Smooth muscle cell (in vitro differentiated cells): ENCODE measurements around the gene UST. TPM values are rescaled to one million over a fixed set of nuclear protein-coding genes. Genes with fewer than 3 reads are reported as not detected.
A peak's percentile ranks its signal among the peaks of the same experiment; 100 is the strongest.

Source experiments
- DNase-seq: peaks from one replicate; lab custom pipeline; 2025; ENCODE audit not compliant: unreplicated experiment; lab: John Stamatoyannopoulos, UW
- H2AFZ ChIP-seq: fragments of 200-600 bp; sonication (generic); 2 replicates; pipeline ENCODE4 v1.6.0; 2016; ENCODE audit warnings: antibody characterized with exemption, low read depth, mild to moderate bottlenecking
- H3F3A ChIP-seq: fragments of 200-600 bp; sonication (generic); 2 replicates; pipeline ENCODE4 v1.6.0; 2017; ENCODE audit warnings: antibody characterized with exemption, low read depth
- H3K27ac ChIP-seq: fragments of 200-600 bp; sonication (generic); 2 replicates; pipeline ENCODE4 v1.5.1; 2016; ENCODE audit warnings: low read depth, mild to moderate bottlenecking
- H3K27me3 ChIP-seq: fragments of 200-600 bp; sonication (generic); 2 replicates; pipeline ENCODE4 v1.6.1; 2016; ENCODE audit warnings: low read depth, mild to moderate bottlenecking
- H3K36me3 ChIP-seq: fragments of 200-600 bp; sonication (generic); 2 replicates; pipeline ENCODE4 v1.5.1; 2016; ENCODE audit warnings: low read depth
- H3K4me1 ChIP-seq: fragments of 200-600 bp; sonication (generic); 2 replicates; pipeline ENCODE4 v1.5.1; 2016; ENCODE audit warnings: low read depth
- H3K4me2 ChIP-seq: fragments of 200-600 bp; sonication (generic); 2 replicates; pipeline ENCODE4 v1.6.0; 2016; ENCODE audit warnings: mild to moderate bottlenecking
- H3K4me3 ChIP-seq: fragments of 200-600 bp; sonication (generic); 2 replicates; pipeline ENCODE4 v1.5.1; 2016; ENCODE audit warnings: mild to moderate bottlenecking
- H3K79me2 ChIP-seq: fragments of 200-600 bp; sonication (generic); 2 replicates; pipeline ENCODE4 v1.6.0; 2016; ENCODE audit warnings: low read depth, mild to moderate bottlenecking
- H3K9ac ChIP-seq: fragments of 200-600 bp; sonication (generic); 2 replicates; pipeline ENCODE4 v1.6.0; 2016; ENCODE audit warnings: low read depth
- H3K9me3 ChIP-seq: fragments of 200-600 bp; sonication (generic); replicated peaks from 2 replicates; pipeline ENCODE4 v1.5.1; 2016; ENCODE audit warnings: low read depth
- H4K20me1 ChIP-seq: fragments of 200-600 bp; sonication (generic); 2 replicates; pipeline ENCODE4 v1.6.0; 2016; ENCODE audit warnings: low read depth
- WGBS: methylation state at CpG from one replicate; pipeline ENCODE4 v1.1.7; 2016; ENCODE audit warnings: low lambda C conversion rate; 5-methylcytosine and 5-hydroxymethylcytosine counted together
- polyA plus RNA-seq: library from polyadenylated mRNA; unstranded; fragments of >200 nt; fragmentation: Nextera tagmentation; extraction: Ambion mirVana; gene quantifications from 2 replicates; pipeline ENCODE4 v1.2.1, GENCODE V29; 2016
- total RNA-seq: library from RNA; depleted of rRNA; stranded (reverse); fragments of >200 nt; gene quantifications from 2 replicates; pipeline ENCODE4 v1.2.3, GENCODE V29; 2014
- TF ChIP-seq, protein P1 (sequence below): fragments of 200-600 bp; sonication (generic); IDR thresholded peaks from 2 replicates; pipeline ENCODE4 v1.5.1; 2017; ENCODE audit warnings: borderline replicate concordance, mild to moderate bottlenecking, antibody characterized with exemption; ENCODE audit not compliant: insufficient read depth, poor library complexity, severe bottlenecking

UST gene, protein sequence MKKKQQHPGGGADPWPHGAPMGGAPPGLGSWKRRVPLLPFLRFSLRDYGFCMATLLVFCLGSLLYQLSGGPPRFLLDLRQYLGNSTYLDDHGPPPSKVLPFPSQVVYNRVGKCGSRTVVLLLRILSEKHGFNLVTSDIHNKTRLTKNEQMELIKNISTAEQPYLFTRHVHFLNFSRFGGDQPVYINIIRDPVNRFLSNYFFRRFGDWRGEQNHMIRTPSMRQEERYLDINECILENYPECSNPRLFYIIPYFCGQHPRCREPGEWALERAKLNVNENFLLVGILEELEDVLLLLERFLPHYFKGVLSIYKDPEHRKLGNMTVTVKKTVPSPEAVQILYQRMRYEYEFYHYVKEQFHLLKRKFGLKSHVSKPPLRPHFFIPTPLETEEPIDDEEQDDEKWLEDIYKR
- total RNA-seq (19.5 and 23.3 TPM in 2 replicates), polyA plus RNA-seq (15.3 and 16.1 TPM in 2 replicates)

DNA sequence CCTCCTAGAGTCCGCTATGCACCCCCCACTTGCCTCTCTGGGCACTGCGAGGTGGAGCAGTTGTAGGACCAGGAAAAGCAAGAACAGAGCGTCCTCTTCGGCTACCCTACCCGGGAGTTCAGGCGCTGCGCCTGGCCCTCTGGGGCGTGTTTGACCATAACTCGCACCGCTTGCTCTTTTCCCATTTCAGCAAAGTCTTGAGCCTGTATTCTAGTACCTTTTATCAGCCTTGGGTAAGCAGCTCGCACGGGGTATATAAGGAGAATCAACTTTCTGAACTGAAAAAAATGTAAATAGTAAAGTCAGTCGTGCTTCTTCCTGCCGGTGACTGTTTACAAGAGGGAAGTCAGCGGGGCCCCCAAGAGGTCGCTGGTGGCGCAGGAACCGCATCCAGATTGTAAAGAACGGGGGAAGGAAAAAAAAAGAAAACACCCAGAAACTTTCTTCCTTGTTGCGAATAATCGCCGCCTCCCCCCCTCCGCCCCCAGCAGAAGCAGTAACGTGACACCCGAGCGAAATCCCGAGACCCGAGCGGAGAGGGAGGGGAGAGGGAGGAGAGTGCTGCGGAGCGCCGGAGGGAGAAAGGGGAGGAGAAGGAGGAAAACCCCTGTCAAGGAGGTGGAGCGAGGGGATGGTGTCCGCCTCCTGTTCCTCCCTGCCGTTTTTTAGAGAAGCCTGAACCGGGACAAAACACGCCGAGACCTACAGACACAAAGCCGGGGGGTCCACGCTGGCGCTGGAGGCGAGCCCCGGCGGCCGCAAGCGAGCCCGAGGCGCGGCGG, at the start of gene UST:
TSS of gene UST (plus strand) at position 668 of the 782 bp plus-strand sequence. CDS start 401 bp downstream, outside the sequence.
- peak within 1 kb of the TSS; percentile 70 for H3K27ac ChIP-seq
- H3K4me3 ChIP-seq: peak within 1 kb of the TSS; percentile 90
- H3K4me1 ChIP-seq: peaks cover 14% of the 10 kb centered on the region
- peak within 1 kb of the TSS; percentile 93 for H2AFZ ChIP-seq
- peak within 1 kb of the TSS; percentile 97 for H3K4me2 ChIP-seq
- peak; percentile 72 for DNase-seq
- peak within 1 kb of the TSS; percentile 73 for H3K9ac ChIP-seq
- no peaks in the 10 kb centered on the region for H3K36me3 ChIP-seq
- H3K79me2 ChIP-seq: peaks cover 38% of the 10 kb centered on the region
- peaks cover 29% of the 10 kb centered on the region for H4K20me1 ChIP-seq
- under 1% methylated on average over 31 of the region's 50 CpGs for WGBS
- H3F3A ChIP-seq: peaks cover 4% of the 10 kb centered on the region
- H3K9me3 ChIP-seq: no peaks in the 10 kb centered on the region
- no peaks in the 10 kb centered on the region for H3K27me3 ChIP-seq
- TF ChIP-seq, protein P1, sequence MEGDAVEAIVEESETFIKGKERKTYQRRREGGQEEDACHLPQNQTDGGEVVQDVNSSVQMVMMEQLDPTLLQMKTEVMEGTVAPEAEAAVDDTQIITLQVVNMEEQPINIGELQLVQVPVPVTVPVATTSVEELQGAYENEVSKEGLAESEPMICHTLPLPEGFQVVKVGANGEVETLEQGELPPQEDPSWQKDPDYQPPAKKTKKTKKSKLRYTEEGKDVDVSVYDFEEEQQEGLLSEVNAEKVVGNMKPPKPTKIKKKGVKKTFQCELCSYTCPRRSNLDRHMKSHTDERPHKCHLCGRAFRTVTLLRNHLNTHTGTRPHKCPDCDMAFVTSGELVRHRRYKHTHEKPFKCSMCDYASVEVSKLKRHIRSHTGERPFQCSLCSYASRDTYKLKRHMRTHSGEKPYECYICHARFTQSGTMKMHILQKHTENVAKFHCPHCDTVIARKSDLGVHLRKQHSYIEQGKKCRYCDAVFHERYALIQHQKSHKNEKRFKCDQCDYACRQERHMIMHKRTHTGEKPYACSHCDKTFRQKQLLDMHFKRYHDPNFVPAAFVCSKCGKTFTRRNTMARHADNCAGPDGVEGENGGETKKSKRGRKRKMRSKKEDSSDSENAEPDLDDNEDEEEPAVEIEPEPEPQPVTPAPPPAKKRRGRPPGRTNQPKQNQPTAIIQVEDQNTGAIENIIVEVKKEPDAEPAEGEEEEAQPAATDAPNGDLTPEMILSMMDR: peak; percentile 36

DNA sequence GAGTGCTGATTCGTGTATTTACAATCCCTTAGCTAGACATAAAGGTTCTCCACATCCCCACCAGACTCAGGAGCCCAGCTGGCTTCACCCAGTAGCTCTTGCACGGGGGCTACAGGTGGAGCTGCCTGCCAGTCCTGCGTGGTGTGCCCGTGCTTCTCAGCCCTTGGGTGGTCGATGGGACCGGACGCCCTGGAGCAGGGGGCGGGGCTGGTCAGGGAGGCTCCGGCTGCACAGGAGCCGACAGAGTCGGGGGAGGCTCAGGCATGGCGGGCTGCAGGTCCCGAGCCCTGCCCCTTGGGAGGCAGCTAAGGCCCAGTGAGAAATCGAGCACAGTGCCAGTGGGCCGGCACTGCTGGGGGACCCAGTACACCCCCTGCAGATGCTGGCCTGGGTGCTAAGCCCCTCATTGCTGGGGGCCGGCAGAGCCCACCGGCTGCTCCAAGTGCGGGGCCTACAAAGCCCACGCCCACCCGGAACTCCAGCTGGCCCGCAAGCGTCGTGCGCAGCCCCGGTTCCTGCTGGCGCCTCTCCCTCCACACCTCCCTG, 48.9 kb upstream of the UST start:
- Histone ChIP-seq H2AFZ (no peak overlapping the region), H3K4me3 (no peak overlapping the region), H3K36me3 (no peaks in the 10 kb centered on the region), H3K4me2 (no peak overlapping the region), H3F3A (no peaks in the 10 kb centered on the region), H3K4me1 (peaks cover 7% of the 10 kb centered on the region), H3K9ac (no peak overlapping the region), H3K27ac (no peak overlapping the region), H3K9me3 (no peaks in the 10 kb centered on the region), H3K79me2 (no peaks in the 10 kb centered on the region), H3K27me3 (no peaks in the 10 kb centered on the region), H4K20me1 (no peaks in the 10 kb centered on the region)
- TF ChIP-seq, protein P1: no peak
- 97% methylated on average over 26 of the region's 26 CpGs for WGBS
- no peak for DNase-seq

DNA sequence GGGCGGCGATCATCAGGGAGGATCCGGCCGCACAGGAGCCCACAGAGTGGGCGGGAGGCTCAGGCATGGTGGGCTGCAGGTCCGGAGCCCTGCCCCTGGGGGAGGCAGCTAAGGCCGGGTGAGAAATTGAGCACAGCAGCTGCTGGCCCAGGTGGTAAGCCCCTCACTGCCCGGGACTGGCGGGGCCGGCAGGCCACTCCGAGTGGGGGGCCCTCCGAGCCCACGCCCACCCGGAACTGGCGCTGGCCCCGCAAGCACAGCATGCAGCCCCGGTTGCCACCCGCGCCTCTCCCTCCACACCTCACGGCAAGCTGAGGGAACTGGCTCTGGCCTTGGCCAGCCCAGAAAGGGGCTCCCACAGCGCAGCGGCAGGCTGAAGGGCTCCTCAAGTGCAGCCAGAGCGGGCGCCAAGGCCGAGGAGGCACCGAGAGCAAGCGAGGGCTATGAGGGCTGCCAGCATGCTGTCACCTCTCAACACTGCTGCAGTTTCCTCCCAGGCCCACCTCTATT, 48.1 kb upstream of the UST start:
- no peaks in the 10 kb centered on the region for H3K9me3 ChIP-seq
- H4K20me1 ChIP-seq: no peaks in the 10 kb centered on the region
- no peak overlapping the region for H2AFZ ChIP-seq
- DNase-seq: no peak
- no peak overlapping the region for H3K27ac ChIP-seq
- H3K9ac ChIP-seq: no peak overlapping the region
- H3K4me2 ChIP-seq: no peak overlapping the region
- H3K27me3 ChIP-seq: no peaks in the 10 kb centered on the region
- no peaks in the 10 kb centered on the region for H3F3A ChIP-seq
- H3K4me1 ChIP-seq: peaks cover 7% of the 10 kb centered on the region
- H3K36me3 ChIP-seq: no peaks in the 10 kb centered on the region
- no peak overlapping the region for H3K4me3 ChIP-seq
- WGBS: 93% methylated on average over 26 of the region's 27 CpGs
- H3K79me2 ChIP-seq: no peaks in the 10 kb centered on the region
- TF ChIP-seq, protein P1: no peak
